ENCODE data around the gene RNF220. TPM values are rescaled to one million over a fixed set of nuclear protein-coding genes. Genes with fewer than 3 reads are reported as not detected.

RNF220 gene
- total RNA-seq, 2 donors from 2014 or later, result 84.8 to 95.2 TPM

- Mint-ChIP-seq H3K27me3 (peaks cover 22% of the 10 kb centered on the region), H3K27ac (no peak overlapping the region), H3K4me1 (peaks cover 5% of the 10 kb centered on the region), H3K4me3 (no peak overlapping the region), H3K36me3 (ENCODE audit: low read depth) (no peaks in the 10 kb centered on the region)
- no peaks in the 10 kb centered on the region for H3K9me3 ChIP-seq (ENCODE audit: control insufficient read depth, low read length, poor library complexity, severe bottlenecking)
- ATAC-seq (no peak), DNase-seq (no peak)
Observed at GRCh38 chr1:44596511-44596910, 191.5 kb downstream of the RNF220 start.

- Mint-ChIP-seq H3K4me3 (no peak overlapping the region), H3K4me1 (peaks cover 5% of the 10 kb centered on the region)
Observed at GRCh38 chr1:44598167-44598566, 193.1 kb downstream of the RNF220 start.

GRCh38 chr1:44602634-44603628 lies 197.9 kb downstream of the RNF220 start:
- H3K36me3 Mint-ChIP-seq (ENCODE audit: low read depth), result peaks cover 3% of the 10 kb centered on the region
- DNase-seq (no peak), ATAC-seq (no peak)
- no peak overlapping the region for H3K27ac Mint-ChIP-seq
- H3K4me1 Mint-ChIP-seq, result no peaks in the 10 kb centered on the region
- H3K27me3 Mint-ChIP-seq, result peaks cover 25% of the 10 kb centered on the region
- no peak overlapping the region for H3K4me3 Mint-ChIP-seq
- H3K9me3 ChIP-seq (ENCODE audit: control insufficient read depth, low read length, poor library complexity, severe bottlenecking), result no peaks in the 10 kb centered on the region

More at GRCh38 chr1:44598167-44598566, 193.1 kb downstream of the RNF220 start:
- no peak for DNase-seq
- no peak for ATAC-seq
- H3K9me3 ChIP-seq (ENCODE audit: control insufficient read depth, low read length, poor library complexity, severe bottlenecking), result no peaks in the 10 kb centered on the region
- H3K27ac Mint-ChIP-seq, result no peak overlapping the region
- H3K27me3 Mint-ChIP-seq, result peaks cover 19% of the 10 kb centered on the region
- H3K36me3 Mint-ChIP-seq (ENCODE audit: low read depth), result no peaks in the 10 kb centered on the region

- ATAC-seq (no peak), DNase-seq (no peak)
- Mint-ChIP-seq H3K36me3 (ENCODE audit: low read depth) (peaks cover 6% of the 10 kb centered on the region), H3K27me3 (peaks cover 33% of the 10 kb centered on the region), H3K27ac (no peak overlapping the region), H3K4me1 (no peaks in the 10 kb centered on the region), H3K4me3 (no peak overlapping the region)
- H3K9me3 ChIP-seq (ENCODE audit: control insufficient read depth, low read length, poor library complexity, severe bottlenecking), result no peaks in the 10 kb centered on the region
Observed at GRCh38 chr1:44603718-44604117, 198.7 kb downstream of the RNF220 start.

GRCh38 chr1:44604157-44604955 lies 199.3 kb downstream of the RNF220 start:
- ATAC-seq, result no peak

GRCh38 chr1:44605914-44606615 lies 201.0 kb downstream of the RNF220 start:
- H3K27me3 Mint-ChIP-seq, result peaks cover 41% of the 10 kb centered on the region
- no peak for ATAC-seq
- no peak overlapping the region for H3K27ac Mint-ChIP-seq
- H3K9me3 ChIP-seq (ENCODE audit: control insufficient read depth, low read length, poor library complexity, severe bottlenecking), result no peaks in the 10 kb centered on the region
- H3K36me3 Mint-ChIP-seq (ENCODE audit: low read depth), result peaks cover 6% of the 10 kb centered on the region
- DNase-seq, result no peak
- no peak overlapping the region for H3K4me3 Mint-ChIP-seq
- H3K4me1 Mint-ChIP-seq, result no peaks in the 10 kb centered on the region

More at GRCh38 chr1:44604157-44604955, 199.3 kb downstream of the RNF220 start:
- no peak for DNase-seq
- peaks cover 6% of the 10 kb centered on the region for H3K36me3 Mint-ChIP-seq (ENCODE audit: low read depth)
- no peak overlapping the region for H3K27ac Mint-ChIP-seq
- no peaks in the 10 kb centered on the region for H3K4me1 Mint-ChIP-seq
- H3K27me3 Mint-ChIP-seq, result peaks cover 39% of the 10 kb centered on the region
- H3K9me3 ChIP-seq (ENCODE audit: control insufficient read depth, low read length, poor library complexity, severe bottlenecking), result no peaks in the 10 kb centered on the region
- no peak overlapping the region for H3K4me3 Mint-ChIP-seq

GRCh38 chr1:44606701-44607281 lies 201.7 kb downstream of the RNF220 start:
- Mint-ChIP-seq H3K27me3 (peaks cover 49% of the 10 kb centered on the region), H3K36me3 (ENCODE audit: low read depth) (peaks cover 6% of the 10 kb centered on the region), H3K27ac (no peak overlapping the region), H3K4me3 (no peak overlapping the region), H3K4me1 (no peaks in the 10 kb centered on the region)
- ATAC-seq (no peak), DNase-seq (no peak)
- H3K9me3 ChIP-seq (ENCODE audit: control insufficient read depth, low read length, poor library complexity, severe bottlenecking), result no peaks in the 10 kb centered on the region

GRCh38 chr1:44608141-44608540 lies 203.1 kb downstream of the RNF220 start:
- H3K27ac Mint-ChIP-seq, result no peak overlapping the region
- H3K4me3 Mint-ChIP-seq, result no peak overlapping the region
- DNase-seq, result no peak
- peaks cover 52% of the 10 kb centered on the region for H3K27me3 Mint-ChIP-seq
- no peak for ATAC-seq
- peaks cover 2% of the 10 kb centered on the region for H3K4me1 Mint-ChIP-seq
- no peaks in the 10 kb centered on the region for H3K9me3 ChIP-seq (ENCODE audit: control insufficient read depth, low read length, poor library complexity, severe bottlenecking)
- H3K36me3 Mint-ChIP-seq (ENCODE audit: low read depth), result peaks cover 6% of the 10 kb centered on the region

GRCh38 chr1:44609412-44609767 lies 204.3 kb downstream of the RNF220 start:
- H3K36me3 Mint-ChIP-seq (ENCODE audit: low read depth), result peaks cover 2% of the 10 kb centered on the region
- peaks cover 44% of the 10 kb centered on the region for H3K27me3 Mint-ChIP-seq
- H3K27ac Mint-ChIP-seq, result no peak overlapping the region
- DNase-seq (no peak), ATAC-seq (no peak)
- H3K9me3 ChIP-seq (ENCODE audit: control insufficient read depth, low read length, poor library complexity, severe bottlenecking), result no peaks in the 10 kb centered on the region
- H3K4me1 Mint-ChIP-seq, result peaks cover 2% of the 10 kb centered on the region
- no peak overlapping the region for H3K4me3 Mint-ChIP-seq

GRCh38 chr1:44609768-44610526 lies 204.9 kb downstream of the RNF220 start:
- no peak overlapping the region for H3K4me3 Mint-ChIP-seq
- no peak for DNase-seq
- peaks cover 40% of the 10 kb centered on the region for H3K27me3 Mint-ChIP-seq
- peaks cover 2% of the 10 kb centered on the region for H3K36me3 Mint-ChIP-seq (ENCODE audit: low read depth)
- H3K9me3 ChIP-seq (ENCODE audit: control insufficient read depth, low read length, poor library complexity, severe bottlenecking), result no peaks in the 10 kb centered on the region
- no peak overlapping the region for H3K27ac Mint-ChIP-seq
- H3K4me1 Mint-ChIP-seq, result peaks cover 2% of the 10 kb centered on the region
- no peak for ATAC-seq

GRCh38 chr1:44610527-44611148 lies 205.6 kb downstream of the RNF220 start:
- Mint-ChIP-seq H3K36me3 (ENCODE audit: low read depth) (peaks cover 2% of the 10 kb centered on the region), H3K27ac (no peak overlapping the region), H3K4me1 (peaks cover 2% of the 10 kb centered on the region), H3K4me3 (no peak overlapping the region), H3K27me3 (peaks cover 40% of the 10 kb centered on the region)
- no peaks in the 10 kb centered on the region for H3K9me3 ChIP-seq (ENCODE audit: control insufficient read depth, low read length, poor library complexity, severe bottlenecking)
- ATAC-seq (no peak), DNase-seq (no peak)

- H3K27ac Mint-ChIP-seq, result no peak overlapping the region
- DNase-seq, result no peak
- H3K36me3 Mint-ChIP-seq (ENCODE audit: low read depth), result peaks cover 2% of the 10 kb centered on the region
- peaks cover 40% of the 10 kb centered on the region for H3K27me3 Mint-ChIP-seq
- ATAC-seq, result no peak
- no peaks in the 10 kb centered on the region for H3K9me3 ChIP-seq (ENCODE audit: control insufficient read depth, low read length, poor library complexity, severe bottlenecking)
- H3K4me3 Mint-ChIP-seq, result no peak overlapping the region
- peaks cover 2% of the 10 kb centered on the region for H3K4me1 Mint-ChIP-seq
Observed at GRCh38 chr1:44611419-44611818, 206.4 kb downstream of the RNF220 start.

All from T-helper 17 cell (primary cell).